Activated CD4-positive, alpha-beta T cell treated with anti-CD3 and anti-CD28 coated beads, Interleukin-10, Interleukin-2, amounts not matched to agents 100 ng/mL and 50 ng/mL, durations not matched to agents 16 hours and 8 hours (primary cell): Measurements from ENCODE around the gene CDKL4.
"Not testable (repeated sequence)": the region's sequence is repeated elsewhere in the genome, so short reads cannot be mapped to it uniquely, and the experiment has no call there.

ENCODE experiments used
- DNase-seq: peaks from one replicate; pipeline ENCODE4 v3.0.0-alpha.2; 2020

CDKL4 gene

DNA sequence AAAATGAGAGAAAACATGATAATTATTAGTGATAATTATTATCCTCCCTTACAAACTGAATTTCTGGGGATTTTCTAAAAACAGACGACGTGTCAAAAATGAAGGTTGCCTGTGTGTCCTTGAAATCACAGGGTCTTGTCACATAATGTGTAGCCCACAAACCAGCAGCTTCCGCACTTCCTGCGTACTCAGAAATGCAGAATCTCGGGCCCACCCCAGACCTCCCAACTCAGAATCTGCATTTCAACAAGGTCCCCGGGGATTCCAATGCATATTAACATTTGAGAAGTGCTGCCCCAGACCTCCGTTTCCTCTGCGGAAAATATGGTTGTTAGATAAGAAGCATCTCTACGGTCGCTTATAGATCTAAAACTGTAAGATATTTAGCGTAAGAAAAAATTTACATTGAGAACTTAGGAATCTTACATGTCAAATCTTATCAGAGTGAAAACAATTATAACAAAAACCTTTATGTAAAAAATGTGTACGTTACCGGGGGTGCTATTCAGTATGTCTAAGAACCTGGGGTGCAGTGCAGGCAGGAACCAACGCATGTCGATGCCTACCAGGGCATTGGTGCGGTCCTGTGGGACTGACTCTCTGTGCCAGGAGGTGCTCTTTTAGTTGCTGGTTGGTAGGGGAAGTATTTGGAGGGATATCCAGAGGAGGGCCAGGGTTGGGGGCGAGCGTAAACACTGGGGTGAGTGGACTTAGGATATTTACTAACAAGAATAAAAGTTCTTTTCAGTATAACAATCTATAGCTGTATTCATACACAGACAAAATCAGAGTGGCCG, 15.2 kb downstream of the CDKL4 start:
- DNase-seq: peak; percentile 45

DNA sequence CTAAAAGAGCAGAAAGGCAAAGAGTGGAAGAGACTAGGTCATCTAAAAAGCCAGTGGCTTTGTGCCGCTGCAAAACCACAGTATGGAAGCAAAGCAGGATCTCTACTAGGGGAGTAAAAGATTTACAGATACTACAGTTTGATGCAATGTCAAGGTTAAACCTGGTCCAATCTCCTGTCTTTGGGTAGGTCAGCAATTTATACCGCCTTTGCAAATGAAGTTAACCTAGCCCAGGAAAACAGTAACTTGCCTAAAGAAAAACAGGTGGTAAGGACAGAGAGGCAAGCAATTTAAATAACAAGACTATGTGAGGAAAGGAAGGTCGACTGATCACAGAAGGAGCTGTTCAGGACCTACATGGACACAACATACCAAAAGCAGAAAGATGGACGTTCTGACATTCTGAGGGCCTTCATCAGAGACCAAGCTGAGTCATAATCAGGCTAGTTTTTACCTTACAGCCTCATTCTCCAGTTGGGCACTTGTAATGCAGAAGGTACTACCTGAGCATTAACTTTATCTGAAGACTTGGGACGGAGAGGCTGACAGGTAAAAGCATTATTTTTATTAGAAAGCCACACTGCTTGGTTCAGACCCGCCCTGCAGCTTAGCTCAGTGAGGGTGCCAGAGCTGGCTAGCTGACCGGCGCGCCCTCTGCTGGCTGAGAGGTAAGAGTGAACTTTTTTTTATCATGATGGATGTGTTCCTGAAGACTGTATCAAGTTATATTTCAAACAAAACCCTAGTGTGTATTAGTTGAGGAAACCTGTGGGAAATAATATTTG, 15.9 kb downstream of the CDKL4 start:
- DNase-seq: peak; percentile 87

GRCh38 chr2:39225567-39225966, 18.2 kb downstream of the CDKL4 start:
- DNase-seq: peak; percentile 65

DNA sequence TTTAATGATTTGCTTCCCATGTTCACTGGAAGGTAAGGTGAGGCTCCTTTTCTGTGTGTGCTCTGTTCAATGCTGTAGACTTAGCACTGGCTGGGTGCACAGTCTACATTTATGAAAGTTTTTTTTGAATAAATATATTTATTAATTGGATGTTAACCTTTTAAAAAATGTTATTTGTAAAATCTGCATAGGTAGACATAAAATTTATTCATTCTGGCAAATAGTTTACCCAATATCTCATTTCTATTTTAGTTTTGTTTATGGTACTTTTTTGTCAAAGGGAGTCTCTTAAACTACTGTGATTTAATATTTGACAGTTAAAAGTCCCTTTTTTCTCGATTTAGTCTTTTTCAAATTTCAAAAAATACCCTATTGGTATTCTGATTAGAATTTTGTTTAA, 19.9 kb downstream of the CDKL4 start:
- no peak for DNase-seq

DNA sequence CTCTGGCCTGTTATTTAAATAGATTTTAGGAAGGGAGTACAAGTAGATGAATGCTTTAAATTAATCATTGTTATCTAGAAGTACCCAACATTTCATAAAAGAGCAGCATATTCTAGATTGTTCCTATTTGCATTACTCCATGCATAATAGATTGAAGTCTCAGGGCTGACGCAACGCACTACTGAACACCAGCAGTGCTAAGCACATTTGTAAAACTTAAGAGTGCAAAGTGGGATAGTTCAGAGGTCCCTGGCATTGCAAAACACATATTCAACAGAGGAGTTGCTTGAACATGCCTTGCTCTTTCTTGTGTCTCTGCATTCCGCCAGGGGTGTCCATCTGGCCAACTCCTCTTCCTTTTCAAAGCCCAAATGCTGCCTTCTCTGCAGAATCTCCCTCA, 22.3 kb downstream of the CDKL4 start:
- DNase-seq: no peak

- DNase-seq: no peak
Measured at GRCh38 chr2:39220136-39220535, 23.6 kb downstream of the CDKL4 start.

DNA sequence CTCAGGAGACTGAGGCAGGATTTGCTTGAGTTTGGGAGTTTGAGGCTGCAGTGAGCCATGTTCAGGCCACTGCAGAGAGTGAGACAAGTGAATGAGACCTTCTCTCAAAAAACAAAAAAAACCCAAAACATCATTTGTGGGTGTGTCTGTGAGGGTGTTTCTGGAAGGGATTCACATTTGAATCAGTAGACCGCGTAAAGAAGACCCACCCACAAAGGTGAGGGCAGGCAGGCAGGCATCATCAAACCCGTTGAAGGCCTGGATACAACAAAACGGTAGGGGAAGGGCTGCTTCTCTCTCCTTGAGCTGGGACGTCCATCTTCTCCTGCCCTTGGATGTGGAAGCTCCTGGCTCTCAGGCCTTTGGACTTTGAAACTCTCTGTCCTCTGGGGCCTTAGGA, 25.4 kb downstream of the CDKL4 start:
- peak; percentile 65 for DNase-seq

DNA sequence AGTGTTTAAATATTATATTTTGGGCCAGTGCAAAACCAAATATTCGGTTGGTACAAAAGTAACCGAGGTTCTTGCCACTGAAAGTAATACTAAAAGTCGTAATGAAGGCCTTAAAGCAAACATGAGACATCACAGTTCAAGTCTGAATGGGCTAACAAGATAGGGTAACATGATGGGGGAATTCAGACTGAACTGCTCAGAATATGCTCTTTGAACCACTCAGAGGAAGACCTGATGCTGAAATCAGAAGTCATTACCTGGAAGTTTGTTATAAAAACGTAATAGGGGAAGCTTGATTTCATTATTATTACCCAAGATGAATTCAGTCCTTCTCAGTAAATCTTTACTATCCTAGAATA, 26.6 kb downstream of the CDKL4 start:
- DNase-seq: peak; percentile 89

DNA sequence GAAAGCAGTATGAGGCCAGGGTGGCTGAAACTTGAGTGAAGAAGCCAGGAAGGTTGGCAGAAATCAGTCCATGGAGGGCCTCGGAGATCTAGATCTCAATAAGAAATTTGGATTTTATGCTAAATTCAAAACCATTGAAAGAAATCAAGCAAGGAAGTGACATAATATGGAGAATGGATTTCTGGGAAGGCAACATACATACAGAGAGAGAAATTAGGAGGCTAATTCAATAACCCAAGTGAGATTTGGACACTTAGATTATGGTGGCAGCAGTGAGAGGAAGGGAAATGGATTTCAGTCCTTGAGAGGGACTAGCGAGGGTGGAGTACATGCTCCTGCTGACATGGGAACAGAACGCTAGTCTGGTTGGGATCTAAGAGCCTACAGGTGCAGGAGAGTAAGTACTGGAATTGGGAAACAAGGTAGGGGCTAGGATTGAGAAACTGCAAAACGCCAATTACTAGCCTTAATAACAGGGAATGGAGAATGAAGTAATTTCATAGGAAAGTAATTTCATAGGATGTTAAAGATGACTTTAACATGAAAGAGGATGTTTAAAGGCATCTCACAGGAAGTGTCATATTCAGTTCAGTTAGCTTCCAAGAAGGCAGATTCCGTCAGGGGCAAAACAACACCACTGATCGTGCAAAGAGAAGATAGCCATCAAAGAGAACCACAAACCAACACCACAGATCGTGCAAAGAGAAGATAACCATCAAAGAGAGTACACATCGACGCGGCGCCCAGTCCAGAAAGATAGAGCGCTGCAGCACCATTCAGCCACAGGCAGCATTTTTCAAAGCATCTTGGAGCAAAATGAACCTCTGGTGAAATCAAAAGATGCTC, 27.2 kb downstream of the CDKL4 start:
- DNase-seq: peak; percentile 94

- peak; percentile 57 for DNase-seq
Measured at GRCh38 chr2:39215545-39215944, 28.2 kb downstream of the CDKL4 start.

DNA sequence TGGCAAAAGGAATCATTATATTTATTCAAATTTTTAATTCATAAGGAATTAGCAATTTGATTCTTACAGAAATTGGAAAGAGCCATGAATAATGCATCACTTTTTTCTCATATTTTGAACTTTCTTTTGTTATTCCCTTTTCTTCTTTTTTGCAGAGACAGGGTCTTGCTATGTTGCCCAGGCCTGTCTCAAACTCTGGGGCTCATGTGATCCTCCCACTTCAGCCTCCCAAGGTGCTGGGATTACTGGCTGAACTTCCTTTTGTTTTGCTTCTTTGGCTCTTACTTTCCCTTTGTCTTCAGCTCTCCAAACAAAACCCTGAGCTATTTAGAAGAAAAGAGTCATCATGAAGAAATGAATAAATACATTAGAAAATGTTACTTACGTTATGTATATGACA, 30.8 kb downstream of the CDKL4 start:
- no peak for DNase-seq

GRCh38 chr2:39210846-39211245, 32.9 kb downstream of the CDKL4 start:
- DNase-seq: no peak

GRCh38 chr2:39203382-39203781, 40.4 kb downstream of the CDKL4 start:
- no peak for DNase-seq

- DNase-seq: peak; percentile 59
Measured at GRCh38 chr2:39202639-39203369, 41.0 kb downstream of the CDKL4 start.

DNA sequence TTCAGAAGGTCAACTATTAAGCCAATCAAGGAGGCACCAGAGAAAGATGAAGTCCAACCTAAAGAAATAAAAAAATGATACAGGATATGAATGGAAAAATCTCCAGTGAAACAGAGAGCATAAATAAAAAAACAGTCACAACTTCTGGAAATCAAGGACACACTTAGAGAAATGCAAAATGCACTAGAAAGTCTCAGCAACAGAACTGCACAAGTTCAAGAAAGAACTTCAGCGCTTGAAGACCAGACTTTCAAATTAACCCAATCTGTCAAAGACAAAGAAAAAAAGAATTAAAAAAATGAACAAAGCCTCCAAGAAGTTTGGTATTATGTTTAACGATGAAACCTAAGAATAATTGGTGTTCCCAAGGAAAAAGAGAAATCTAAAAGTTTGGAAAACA, 46.8 kb downstream of the CDKL4 start:
- not testable (repeated sequence) for DNase-seq

- no peak for DNase-seq
Measured at GRCh38 chr2:39194686-39195085, 49.1 kb downstream of the CDKL4 start.

DNA sequence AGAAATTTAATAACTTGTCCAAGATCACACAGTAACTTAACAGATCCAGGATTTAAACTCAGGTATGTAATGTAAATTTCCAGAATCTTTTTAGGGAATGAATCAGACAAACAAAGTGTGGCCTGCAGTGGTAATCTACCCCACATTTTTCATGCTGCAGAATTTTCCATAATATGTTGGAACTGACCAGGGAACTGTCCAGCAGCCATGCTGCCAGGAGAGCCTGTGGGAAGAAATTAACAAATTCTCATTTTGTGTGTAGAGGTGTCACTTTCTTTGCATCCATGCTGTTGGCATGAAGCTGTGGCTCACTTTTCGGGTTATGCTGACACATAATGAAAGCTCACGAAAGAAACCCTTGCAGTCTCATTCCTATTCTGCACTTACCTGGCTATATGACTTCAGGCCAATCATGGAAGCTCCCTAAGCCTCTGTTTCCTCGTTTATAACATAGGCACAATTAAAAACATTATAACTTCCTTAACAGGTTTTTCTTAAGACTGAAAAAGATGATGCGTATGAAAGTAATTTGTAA, 54.7 kb downstream of the CDKL4 start:
- peak; percentile 76 for DNase-seq

- no peak for DNase-seq
Measured at GRCh38 chr2:39183673-39184072, 60.1 kb downstream of the CDKL4 start.

DNA sequence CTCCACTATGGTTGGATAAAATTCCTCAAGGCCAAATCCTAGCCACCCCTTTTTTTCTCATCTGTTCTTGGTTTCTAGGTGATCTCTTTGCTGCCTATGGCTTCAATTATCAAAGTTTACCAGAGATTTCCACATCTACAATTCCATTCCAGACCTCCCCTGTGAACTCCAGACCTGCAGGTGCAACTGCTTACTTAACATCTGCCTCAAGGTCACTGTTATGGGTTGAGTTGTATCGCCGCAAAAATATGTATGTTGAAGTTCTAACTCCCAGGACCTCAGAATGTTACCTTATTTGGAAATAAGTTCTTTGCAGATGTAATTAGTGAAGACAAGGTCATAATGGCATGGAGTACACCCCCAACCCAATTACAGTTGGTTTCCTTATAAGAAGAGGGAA, 62.5 kb downstream of the CDKL4 start:
- no peak for DNase-seq

DNA sequence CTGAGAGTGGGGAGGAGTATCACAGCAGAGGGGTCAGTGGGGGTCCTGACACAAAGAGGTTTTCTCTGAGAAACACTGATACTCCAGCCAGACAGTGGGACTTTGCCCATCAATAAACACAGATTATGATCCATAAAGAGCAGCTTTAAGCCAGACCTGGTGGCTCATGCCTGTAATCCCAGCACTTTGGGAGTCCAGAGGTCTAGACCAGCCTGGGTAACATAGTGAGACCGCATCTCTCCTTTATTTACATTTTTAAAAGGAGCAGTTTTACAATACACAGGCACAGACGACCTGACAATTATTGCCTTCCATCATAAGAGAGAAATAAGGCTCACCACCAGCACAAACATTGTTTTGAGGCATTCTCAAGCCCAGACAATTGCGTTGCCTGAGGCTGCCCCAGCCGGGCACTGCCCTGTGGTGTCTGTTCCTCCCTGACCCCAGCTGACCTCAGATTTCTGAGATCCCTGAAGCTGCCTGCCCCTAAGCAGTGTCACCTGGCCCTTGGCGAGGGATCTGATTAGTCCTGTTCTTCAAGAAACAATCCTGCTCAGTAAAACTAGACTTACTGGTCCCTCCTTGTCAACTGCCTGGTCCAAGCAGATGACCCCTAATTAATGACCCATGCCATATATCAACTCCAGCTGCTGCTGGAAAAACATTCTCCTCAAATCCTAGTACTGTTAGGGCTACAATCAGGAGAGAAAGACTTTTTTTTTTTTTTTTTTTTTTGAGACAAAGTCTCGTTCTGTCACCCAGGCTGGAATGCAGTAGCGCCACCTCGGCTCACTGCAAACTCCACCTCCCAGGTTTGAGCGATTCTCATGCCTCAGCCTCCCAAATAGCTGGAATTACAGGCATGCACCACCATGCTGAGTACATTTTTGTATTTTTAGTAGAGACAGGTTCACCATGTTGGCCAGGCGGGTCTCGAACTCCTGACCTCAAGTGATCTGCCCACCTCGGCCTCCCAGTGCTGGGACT, 63.5 kb downstream of the CDKL4 start:
- no peak for DNase-seq

GRCh38 chr2:39178756-39179155, 65.0 kb downstream of the CDKL4 start:
- no peak for DNase-seq
